ENCODE results near the gene UBE2D4. TPM values are rescaled to one million over a fixed set of nuclear protein-coding genes. Genes with fewer than 3 reads are reported as not detected.
"Not testable (repeated sequence)": the region's sequence is repeated elsewhere in the genome, so short reads cannot be mapped to it uniquely, and the experiment has no call there.

UBE2D4 gene
- total RNA-seq, 1 donor from 2014 or later: 25.5 TPM

GRCh38 chr7:43954524-43955228 is 28.4 kb downstream of the UBE2D4 start:
- no peaks in the 10 kb centered on the region for H3K4me1 ChIP-seq
- intact Hi-C loops (cut with DNase I): no loop called here
- no peak for DNase-seq (ENCODE audit: extremely low spot score in 2 of 2)
- no peaks in the 10 kb centered on the region for H3K27me3 ChIP-seq
- TF ChIP-seq POLR2AphosphoS5 (IDR thresholded peaks at IDR 0.05; ENCODE audit: insufficient read depth in 1 of 2, low read depth in 1 of 2) (no peak), POLR2A (IDR thresholded peaks at IDR 0.05) (no peak), CTCF (IDR thresholded peaks at IDR 0.05) (peak in 1 of 3 experiments; percentile 29)
- no peak overlapping the region for H3K27ac ChIP-seq
- H3K9me3 ChIP-seq: no peaks in the 10 kb centered on the region
- no peak overlapping the region for H3K4me3 ChIP-seq
- peaks cover 0 to 30% of the 10 kb centered on the region in 2 donors for H3K36me3 ChIP-seq

- H3K4me3 ChIP-seq: no peak overlapping the region
- no peaks in the 10 kb centered on the region for H3K9me3 ChIP-seq
- no peaks in the 10 kb centered on the region for H3K27me3 ChIP-seq
- intact Hi-C loops (cut with DNase I): no loop called here
- no peaks in the 10 kb centered on the region for H3K4me1 ChIP-seq
- TF ChIP-seq CTCF (IDR thresholded peaks at IDR 0.05): no peak
- no peak for TF ChIP-seq POLR2A (IDR thresholded peaks at IDR 0.05)
- TF ChIP-seq POLR2AphosphoS5 (IDR thresholded peaks at IDR 0.05; ENCODE audit: insufficient read depth in 1 of 2, low read depth in 1 of 2): no peak
- DNase-seq (ENCODE audit: extremely low spot score in 2 of 2): no peak
- no peak overlapping the region for H3K27ac ChIP-seq
- peaks cover 0 to 20% of the 10 kb centered on the region in 2 donors for H3K36me3 ChIP-seq
Measured at GRCh38 chr7:43956027-43956426, 29.8 kb downstream of the UBE2D4 start.

- H3K4me1 ChIP-seq: no peaks in the 10 kb centered on the region
- H3K9me3 ChIP-seq: no peaks in the 10 kb centered on the region
- H3K27me3 ChIP-seq: no peaks in the 10 kb centered on the region
- no peaks in the 10 kb centered on the region for H3K36me3 ChIP-seq
- H3K27ac ChIP-seq: no peak overlapping the region
- TF ChIP-seq POLR2AphosphoS5 (IDR thresholded peaks at IDR 0.05; ENCODE audit: insufficient read depth in 1 of 2, low read depth in 1 of 2): no peak
- TF ChIP-seq CTCF (IDR thresholded peaks at IDR 0.05): no peak
- H3K4me3 ChIP-seq: no peak overlapping the region
- no peak for DNase-seq (ENCODE audit: extremely low spot score in 2 of 2)
- intact Hi-C loops (cut with DNase I): no loop called here
Measured at GRCh38 chr7:43960933-43961332, 34.7 kb downstream of the UBE2D4 start.

- H3K27ac ChIP-seq; H3K4me1 ChIP-seq; DNase-seq (ENCODE audit: extremely low spot score in 2 of 2); H3K9me3 ChIP-seq; H3K36me3 ChIP-seq; H3K4me3 ChIP-seq; intact Hi-C loops (cut with DNase I); H3K27me3 ChIP-seq: not testable (repeated sequence)
Measured at GRCh38 chr7:43966392-43966791, 40.2 kb downstream of the UBE2D4 start.

GRCh38 chr7:43968172-43969040 is 42.2 kb downstream of the UBE2D4 start:
- intact Hi-C loops (cut with DNase I); H3K4me1 ChIP-seq; H3K27me3 ChIP-seq; H3K4me3 ChIP-seq; H3K27ac ChIP-seq; H3K36me3 ChIP-seq; DNase-seq (ENCODE audit: extremely low spot score in 2 of 2); H3K9me3 ChIP-seq: not testable (repeated sequence)

GRCh38 chr7:43969586-43969985 is 43.4 kb downstream of the UBE2D4 start:
- DNase-seq (ENCODE audit: extremely low spot score in 2 of 2); intact Hi-C loops (cut with DNase I); H3K27me3 ChIP-seq; H3K9me3 ChIP-seq; H3K27ac ChIP-seq; H3K4me1 ChIP-seq; H3K36me3 ChIP-seq; H3K4me3 ChIP-seq: not testable (repeated sequence)

- intact Hi-C loops (cut with DNase I); H3K9me3 ChIP-seq; DNase-seq (ENCODE audit: extremely low spot score in 2 of 2); H3K4me1 ChIP-seq; H3K27ac ChIP-seq; H3K36me3 ChIP-seq; H3K27me3 ChIP-seq; H3K4me3 ChIP-seq: not testable (repeated sequence)
Measured at GRCh38 chr7:43970698-43971097, 44.5 kb downstream of the UBE2D4 start.

GRCh38 chr7:43974033-43974573 is 47.9 kb downstream of the UBE2D4 start:
- intact Hi-C loops (cut with DNase I); H3K27me3 ChIP-seq; H3K4me3 ChIP-seq; DNase-seq (ENCODE audit: extremely low spot score in 2 of 2); H3K27ac ChIP-seq; H3K4me1 ChIP-seq; H3K36me3 ChIP-seq; H3K9me3 ChIP-seq: not testable (repeated sequence)

- intact Hi-C loops (cut with DNase I); H3K9me3 ChIP-seq; H3K27ac ChIP-seq: not testable (repeated sequence)
Measured at GRCh38 chr7:43974725-43975482, 48.7 kb downstream of the UBE2D4 start.

More at GRCh38 chr7:43974725-43975482, 48.7 kb downstream of the UBE2D4 start:
- DNase-seq (ENCODE audit: extremely low spot score in 2 of 2); H3K27me3 ChIP-seq; H3K4me3 ChIP-seq; H3K36me3 ChIP-seq; H3K4me1 ChIP-seq: not testable (repeated sequence)
